ENCODE measurements around the gene ZBTB33.

DNA sequence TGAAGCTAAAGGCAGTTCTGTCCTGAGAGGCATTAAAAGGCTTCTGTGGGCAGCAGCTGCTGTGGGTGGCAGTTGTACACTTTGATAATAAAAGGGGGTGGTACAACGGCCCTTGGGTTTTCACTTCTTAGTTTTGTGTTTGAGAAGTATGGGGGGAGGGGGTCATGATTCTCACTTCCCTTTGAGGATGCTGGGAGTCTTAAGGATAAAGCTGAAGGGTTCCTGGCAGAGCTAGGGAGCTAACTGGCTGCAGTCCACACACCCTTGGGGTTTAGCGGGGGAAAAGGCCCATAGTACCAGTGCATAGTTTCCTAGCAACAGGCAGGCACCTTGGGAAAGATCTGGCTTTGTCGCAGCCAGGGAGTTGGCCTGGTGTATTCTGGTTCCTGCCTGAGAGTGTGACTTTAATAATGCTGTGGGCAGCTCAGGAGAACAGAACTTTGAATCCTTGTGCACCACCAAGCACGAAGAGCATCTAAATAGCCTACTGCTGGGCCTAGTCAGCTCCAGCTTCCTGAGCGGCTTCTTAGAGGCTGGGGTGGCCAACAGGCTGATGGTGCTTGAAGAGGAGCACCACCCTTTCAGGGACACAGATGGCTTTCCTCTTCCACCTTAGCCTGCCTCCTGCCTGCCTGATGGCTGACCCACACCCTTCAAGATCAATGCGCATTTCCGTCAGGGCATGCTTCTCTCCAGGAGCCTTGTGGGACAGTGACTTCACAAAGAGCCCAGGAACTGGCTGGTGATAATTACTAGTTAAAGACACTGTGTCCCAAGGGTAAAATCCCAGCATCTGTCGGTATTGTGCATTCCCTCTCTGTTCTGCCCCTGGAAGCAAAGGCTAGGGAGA is 12.5 kb downstream of the ZBTB33 start:
- TF ChIP-seq, protein P1, sequence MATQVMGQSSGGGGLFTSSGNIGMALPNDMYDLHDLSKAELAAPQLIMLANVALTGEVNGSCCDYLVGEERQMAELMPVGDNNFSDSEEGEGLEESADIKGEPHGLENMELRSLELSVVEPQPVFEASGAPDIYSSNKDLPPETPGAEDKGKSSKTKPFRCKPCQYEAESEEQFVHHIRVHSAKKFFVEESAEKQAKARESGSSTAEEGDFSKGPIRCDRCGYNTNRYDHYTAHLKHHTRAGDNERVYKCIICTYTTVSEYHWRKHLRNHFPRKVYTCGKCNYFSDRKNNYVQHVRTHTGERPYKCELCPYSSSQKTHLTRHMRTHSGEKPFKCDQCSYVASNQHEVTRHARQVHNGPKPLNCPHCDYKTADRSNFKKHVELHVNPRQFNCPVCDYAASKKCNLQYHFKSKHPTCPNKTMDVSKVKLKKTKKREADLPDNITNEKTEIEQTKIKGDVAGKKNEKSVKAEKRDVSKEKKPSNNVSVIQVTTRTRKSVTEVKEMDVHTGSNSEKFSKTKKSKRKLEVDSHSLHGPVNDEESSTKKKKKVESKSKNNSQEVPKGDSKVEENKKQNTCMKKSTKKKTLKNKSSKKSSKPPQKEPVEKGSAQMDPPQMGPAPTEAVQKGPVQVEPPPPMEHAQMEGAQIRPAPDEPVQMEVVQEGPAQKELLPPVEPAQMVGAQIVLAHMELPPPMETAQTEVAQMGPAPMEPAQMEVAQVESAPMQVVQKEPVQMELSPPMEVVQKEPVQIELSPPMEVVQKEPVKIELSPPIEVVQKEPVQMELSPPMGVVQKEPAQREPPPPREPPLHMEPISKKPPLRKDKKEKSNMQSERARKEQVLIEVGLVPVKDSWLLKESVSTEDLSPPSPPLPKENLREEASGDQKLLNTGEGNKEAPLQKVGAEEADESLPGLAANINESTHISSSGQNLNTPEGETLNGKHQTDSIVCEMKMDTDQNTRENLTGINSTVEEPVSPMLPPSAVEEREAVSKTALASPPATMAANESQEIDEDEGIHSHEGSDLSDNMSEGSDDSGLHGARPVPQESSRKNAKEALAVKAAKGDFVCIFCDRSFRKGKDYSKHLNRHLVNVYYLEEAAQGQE (IDR thresholded peaks at IDR 0.05; ENCODE audit: insufficient read depth in 1 of 2, low read depth in 2 of 2, low read length in 2 of 2): no peak
- TF ChIP-seq POLR2AphosphoS5 (IDR thresholded peaks at IDR 0.05; ENCODE audit: low read depth, low read length): no peak
